VCaP (cell line): ENCODE results near the gene LLGL2.

ENCODE experiments used
- H3K27ac ChIP-seq: fragments of 450-650 bp; 2 replicates; pipeline ENCODE4 v1.5.1; 2017
- TF ChIP-seq, protein P1 (sequence below): fragments of 450-650 bp; conservative IDR thresholded peaks from 2 replicates; pipeline ENCODE4 v1.5.1; 2017; ENCODE audit warnings: mild to moderate bottlenecking, moderate library complexity

Gene LLGL2

DNA sequence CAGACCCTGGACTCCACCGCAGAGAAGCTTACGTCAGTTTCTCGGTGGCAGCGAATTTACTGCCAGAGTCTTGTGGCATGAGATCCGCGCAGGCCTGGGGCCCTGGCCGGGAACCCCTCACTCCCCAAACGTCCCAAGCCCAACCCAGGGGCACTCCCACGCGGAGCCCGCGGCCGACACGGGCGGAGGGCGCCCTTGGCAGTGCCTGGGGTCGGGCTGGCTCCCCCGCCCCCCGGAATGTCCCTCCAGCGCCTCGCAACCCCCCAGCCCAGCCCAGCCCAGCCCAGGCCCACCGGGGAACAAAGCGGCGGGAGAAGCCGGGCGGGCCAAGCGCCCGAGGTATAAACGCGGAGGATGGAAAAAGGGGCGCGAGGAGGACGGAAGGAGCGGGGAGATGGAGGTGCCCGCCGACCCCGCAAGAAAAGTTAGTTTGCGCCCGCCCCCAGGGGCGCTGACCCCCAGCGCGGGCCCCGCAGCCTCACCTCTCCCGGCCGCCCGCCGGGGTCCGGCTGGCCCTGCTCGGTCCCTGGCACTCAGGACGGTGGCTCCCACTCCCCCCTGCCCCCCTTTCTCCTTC, 10.5 kb upstream of the LLGL2 start:
- peak overlapping the region; percentile 86 for H3K27ac ChIP-seq
- TF ChIP-seq, protein P1, sequence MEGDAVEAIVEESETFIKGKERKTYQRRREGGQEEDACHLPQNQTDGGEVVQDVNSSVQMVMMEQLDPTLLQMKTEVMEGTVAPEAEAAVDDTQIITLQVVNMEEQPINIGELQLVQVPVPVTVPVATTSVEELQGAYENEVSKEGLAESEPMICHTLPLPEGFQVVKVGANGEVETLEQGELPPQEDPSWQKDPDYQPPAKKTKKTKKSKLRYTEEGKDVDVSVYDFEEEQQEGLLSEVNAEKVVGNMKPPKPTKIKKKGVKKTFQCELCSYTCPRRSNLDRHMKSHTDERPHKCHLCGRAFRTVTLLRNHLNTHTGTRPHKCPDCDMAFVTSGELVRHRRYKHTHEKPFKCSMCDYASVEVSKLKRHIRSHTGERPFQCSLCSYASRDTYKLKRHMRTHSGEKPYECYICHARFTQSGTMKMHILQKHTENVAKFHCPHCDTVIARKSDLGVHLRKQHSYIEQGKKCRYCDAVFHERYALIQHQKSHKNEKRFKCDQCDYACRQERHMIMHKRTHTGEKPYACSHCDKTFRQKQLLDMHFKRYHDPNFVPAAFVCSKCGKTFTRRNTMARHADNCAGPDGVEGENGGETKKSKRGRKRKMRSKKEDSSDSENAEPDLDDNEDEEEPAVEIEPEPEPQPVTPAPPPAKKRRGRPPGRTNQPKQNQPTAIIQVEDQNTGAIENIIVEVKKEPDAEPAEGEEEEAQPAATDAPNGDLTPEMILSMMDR, result no peak

DNA sequence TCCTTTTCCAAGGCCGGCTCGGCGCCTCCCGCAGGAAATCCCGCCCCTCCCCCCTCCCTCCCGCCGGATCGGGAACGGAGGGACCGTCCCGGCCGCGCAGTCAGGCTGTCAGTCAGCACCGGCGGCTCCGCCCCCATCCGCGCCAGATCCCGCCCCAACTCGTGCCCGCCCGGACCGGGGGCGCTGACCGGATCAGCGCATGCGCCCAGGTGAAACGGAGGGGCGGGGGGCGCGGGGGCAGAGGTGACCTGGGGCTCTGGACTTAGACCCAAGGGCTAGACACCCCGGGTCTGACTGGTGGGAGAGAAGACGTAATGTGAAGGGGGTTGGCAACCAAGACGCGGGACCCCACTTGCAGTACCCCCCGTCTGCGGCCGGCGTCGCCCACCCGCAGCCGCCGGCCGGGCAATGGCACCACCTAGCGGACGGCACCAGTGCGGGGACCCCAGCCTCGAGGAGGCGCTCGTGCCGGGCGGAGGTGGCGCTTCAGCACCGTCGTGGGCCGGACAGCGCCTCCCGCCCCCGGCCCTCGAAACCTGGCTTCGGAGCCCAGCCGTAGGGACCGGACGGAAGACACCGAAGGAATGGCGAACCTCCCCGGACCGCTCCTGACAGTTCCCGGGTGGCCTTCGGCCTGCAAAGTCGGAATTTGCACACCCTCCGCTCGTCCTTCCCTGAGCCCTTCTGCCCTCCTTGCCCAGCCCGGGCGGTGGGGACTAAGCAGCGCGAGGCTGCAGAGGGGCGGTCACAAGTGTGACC, 9.8 kb upstream of the LLGL2 start, which contains the start of gene CASKIN2:
Gene CASKIN2 (minus strand): TSS at position 42 of the 759 bp plus-strand sequence. CDS start 1,733 bp downstream, outside the sequence.
- TF ChIP-seq, protein P1, result peak; percentile 98
- H3K27ac ChIP-seq, result peak within 1 kb of the TSS; percentile 86

DNA sequence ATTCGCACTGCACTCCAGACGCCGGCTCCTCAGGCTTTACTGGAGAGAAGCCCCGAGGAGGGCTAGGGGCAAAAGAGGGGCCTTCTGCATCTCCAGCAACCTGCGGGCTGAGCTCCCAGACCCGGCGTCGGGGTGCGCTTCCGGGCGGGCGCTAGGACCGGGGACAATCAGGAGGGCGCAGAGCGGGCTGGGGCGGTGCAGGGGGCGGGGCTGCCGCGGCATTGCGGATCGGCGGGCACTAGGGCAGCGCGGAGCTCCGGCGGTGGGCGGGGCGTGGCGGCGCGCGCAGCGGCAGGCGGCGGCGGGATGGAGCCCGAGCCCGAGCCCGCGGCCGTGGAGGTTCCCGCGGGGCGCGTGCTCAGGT, 9.3 kb upstream of the LLGL2 start, which contains the start of gene TSEN54:
Gene TSEN54 (plus strand): TSS at position 274 of the 364 bp plus-strand sequence. CDS start 33 bp downstream, at position 307.
- peak within 1 kb of the TSS; percentile 86 for H3K27ac ChIP-seq
- TF ChIP-seq, protein P1, result no peak

DNA sequence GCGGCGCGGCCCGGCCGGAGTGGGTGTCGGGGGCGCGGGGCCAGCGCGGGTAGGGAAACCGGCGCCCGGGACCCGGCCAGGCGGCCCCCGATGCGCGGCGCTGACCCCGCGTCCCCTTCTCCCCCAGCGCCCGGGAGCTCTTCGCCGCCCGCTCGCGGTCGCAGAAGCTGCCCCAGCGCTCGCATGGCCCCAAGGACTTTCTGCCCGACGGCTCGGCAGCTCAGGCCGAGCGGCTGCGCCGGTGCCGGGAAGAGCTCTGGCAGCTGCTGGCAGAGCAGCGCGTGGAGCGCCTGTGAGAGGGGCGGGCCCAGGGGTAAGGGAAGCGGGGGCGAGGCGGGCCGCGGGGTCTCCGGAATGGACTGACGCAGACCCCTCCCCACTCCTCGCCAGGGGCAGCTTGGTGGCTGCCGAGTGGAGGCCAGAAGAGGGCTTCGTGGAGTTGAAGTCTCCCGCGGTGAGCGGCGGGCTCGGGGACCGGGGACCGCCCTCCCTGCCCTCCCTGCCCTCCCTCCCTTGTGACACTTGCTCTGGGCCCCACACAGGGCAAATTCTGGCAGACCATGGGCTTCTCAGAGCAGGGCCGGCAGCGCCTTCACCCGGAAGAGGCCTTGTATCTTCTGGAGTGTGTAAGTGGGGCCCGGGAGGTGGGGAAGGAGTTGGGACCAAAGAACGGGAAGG, 8.7 kb upstream of the LLGL2 start:
- TF ChIP-seq, protein P1, result no peak
- peak overlapping the region; percentile 86 for H3K27ac ChIP-seq

DNA sequence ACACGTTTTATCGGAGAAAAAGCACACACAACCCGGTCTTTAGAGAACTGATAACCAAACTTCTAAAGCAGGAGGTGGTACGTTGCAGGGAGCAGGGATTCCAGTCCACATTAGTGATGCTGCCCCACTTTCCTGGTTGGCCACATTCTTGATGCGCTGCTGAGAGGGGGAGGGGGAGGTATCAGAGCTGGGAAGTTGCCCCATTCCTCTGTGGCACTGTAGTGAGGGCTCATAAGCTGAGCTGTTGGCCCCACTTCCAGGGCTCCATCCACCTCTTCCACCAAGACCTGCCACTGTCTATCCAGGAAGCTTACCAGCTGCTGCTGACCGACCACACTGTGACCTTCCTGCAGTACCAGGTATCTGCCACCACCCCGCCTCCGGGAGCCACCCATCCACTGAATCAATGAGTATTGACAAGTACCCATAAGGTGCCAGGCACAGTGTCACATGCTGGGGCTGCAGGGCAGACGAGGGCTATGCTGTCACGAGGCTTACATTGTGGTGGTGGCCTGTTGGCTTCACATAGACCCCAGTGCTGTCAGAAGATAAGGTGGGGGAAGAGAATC, 8.1 kb upstream of the LLGL2 start:
- TF ChIP-seq, protein P1, result no peak; the same call in 1 of the 2 replicates
- H3K27ac ChIP-seq, result peak overlapping the region; percentile 86

DNA sequence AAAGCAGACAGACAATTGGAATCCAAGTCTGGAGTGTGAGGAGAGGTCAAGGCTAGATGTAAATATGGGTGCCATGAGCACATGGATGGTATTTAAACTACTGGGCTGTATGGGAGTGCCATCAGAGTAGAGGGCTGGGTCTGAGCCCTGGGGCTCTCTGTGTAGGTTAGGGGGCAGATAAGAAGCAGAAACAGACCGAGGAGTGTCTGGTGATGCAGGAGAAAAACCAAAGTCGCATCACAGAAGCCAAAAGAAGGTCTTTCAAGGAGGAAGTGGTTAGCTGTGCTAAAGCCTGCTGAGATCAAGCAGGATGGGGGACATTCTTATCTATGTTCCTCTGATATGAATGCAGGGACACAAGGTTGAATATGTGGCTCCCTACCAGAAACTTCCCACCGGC, 7.3 kb upstream of the LLGL2 start:
- TF ChIP-seq, protein P1, result no peak
- no peak overlapping the region for H3K27ac ChIP-seq
